HG02798 (cell line): ENCODE measurements around the gene ACAP2.
"Not testable (repeated sequence)": the region's sequence is repeated elsewhere in the genome, so short reads cannot be mapped to it uniquely, and the experiment has no call there.

Experiments
- ATAC-seq: cut with Tn5 transposase; IDR thresholded peaks from one replicate; pipeline ENCODE4 v1.9.1; 2021; ENCODE audit warnings: mild to moderate bottlenecking; ENCODE audit not compliant: unreplicated experiment, poor library complexity

ACAP2 gene

GRCh38 chr3:195445885-195446284 lies 3.1 kb upstream of the ACAP2 start:
- ATAC-seq: no peak

- ATAC-seq: no peak
These were observed 670 bp upstream of the ACAP2 start for GRCh38 chr3:195443391-195443989.

DNA sequence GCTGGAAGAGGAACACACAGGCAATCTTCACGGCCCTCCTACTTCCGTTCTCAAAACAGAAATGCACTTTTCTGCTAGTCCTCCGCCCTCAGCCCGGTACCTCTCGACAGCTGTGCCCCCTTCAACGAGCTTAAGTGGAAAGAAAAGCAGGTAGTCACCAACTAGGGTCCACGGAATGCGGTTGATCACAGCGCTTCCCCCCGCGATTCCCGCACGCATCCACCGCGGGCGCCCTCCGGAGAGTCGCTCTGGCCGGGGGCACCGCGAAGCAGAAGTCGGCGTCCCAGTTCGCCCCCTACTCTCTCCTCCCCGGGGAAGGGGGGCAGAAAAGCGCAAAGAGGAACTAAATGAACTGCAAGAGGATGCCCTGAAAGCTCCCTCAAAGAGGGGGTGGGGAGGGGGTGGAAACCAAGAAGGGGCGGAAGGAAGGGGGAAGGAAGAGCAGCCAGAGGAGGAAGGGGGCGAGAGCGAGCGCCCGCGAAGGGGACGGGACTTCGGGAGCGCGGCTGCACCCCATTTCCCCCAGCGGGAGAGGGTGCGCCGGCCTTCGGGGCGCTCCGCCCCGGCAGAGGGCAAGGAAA lies 738 bp downstream of the ACAP2 start:
- no peak for ATAC-seq

- no peak for ATAC-seq
These were observed 1.3 kb downstream of the ACAP2 start for GRCh38 chr3:195441476-195441991.

GRCh38 chr3:195441051-195441450 lies 1.8 kb downstream of the ACAP2 start:
- ATAC-seq: no peak

DNA sequence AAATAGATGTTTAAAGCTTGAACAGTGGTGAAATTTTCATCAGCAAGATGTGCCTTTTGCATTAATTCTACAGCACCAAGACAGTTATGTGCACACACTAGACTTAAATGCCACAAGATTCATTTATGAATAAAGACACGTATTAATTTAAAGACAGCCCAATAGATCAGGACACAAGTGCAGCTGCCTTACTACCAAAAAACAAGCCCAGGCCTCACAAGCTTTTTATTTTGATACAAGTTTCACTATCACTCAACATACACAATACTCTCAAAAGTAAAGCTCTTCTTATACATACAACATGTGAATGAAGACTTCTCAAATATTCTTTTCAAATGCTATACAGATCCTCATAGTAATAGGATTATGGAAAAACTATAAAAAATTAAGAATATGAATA lies 2.4 kb downstream of the ACAP2 start:
- ATAC-seq: no peak

- ATAC-seq: no peak
These were observed 4.4 kb downstream of the ACAP2 start for GRCh38 chr3:195438371-195438770.

- ATAC-seq: no peak
These were observed 17.0 kb downstream of the ACAP2 start for GRCh38 chr3:195425849-195426248.

GRCh38 chr3:195423818-195424217 lies 19.0 kb downstream of the ACAP2 start:
- no peak for ATAC-seq

- ATAC-seq: no peak
These were observed 21.4 kb downstream of the ACAP2 start for GRCh38 chr3:195421400-195421799.

GRCh38 chr3:195416795-195417194 lies 26.0 kb downstream of the ACAP2 start:
- ATAC-seq: no peak

DNA sequence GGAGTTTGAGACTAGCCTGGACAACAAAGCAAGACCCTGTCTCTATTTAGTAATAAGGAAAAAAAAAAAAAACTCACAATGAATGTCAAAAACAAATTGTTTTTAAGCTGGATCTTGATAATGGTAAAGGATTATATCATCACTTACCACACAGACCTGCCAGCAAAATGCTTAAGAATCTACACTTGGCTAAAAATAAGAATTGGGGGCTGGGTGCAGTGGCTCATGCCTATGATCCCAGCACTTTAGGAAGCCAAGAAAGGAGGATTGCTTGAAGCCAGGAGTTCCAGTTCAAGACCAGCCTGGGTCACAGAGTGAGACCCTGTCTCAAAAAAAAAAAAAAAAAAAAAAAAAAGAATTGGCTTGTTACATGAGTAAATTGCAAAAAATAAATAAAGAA lies 31.0 kb downstream of the ACAP2 start:
- ATAC-seq: no peak

GRCh38 chr3:195410546-195410945 lies 32.3 kb downstream of the ACAP2 start:
- no peak for ATAC-seq

GRCh38 chr3:195407531-195408409 lies 35.0 kb downstream of the ACAP2 start:
- ATAC-seq: no peak

DNA sequence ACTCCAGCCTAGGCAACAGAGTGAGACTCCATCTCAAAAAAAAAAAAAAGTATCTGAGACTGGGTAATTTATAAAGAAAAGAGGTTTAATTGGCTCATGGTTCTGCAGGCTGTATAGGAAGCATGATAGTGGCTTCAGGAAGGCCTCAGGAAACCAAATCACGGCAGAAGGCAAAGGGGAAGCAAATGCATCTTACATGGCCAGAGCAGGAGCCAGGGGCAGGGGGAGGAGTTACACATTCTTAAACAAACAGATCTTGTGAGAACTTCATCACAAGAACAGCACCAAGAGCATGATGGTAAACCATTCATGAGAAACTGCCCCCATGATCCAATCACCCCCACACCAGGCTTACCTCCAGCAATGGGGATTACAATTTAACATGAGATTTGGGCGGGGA lies 37.2 kb downstream of the ACAP2 start:
- no peak for ATAC-seq

GRCh38 chr3:195403841-195404408 lies 38.9 kb downstream of the ACAP2 start:
- no peak for ATAC-seq

DNA sequence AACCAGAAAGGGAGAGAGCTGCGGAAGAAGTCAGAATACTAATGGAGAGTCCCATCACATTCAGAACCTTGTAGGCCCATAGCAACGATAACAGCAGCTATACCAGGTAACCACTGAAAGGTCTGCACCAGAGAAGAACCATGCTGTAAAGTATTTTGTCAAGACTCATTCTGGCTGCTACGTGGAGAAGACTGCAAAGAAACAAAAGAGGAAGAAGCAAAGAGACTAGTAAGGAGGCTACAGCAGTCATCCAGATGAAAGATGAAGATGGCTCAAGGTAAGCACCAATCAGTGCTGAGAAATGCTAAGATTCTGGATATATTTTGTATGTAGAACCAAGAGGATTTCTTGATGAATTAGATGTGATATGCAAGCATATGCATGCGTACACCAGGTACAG lies 39.6 kb downstream of the ACAP2 start:
- no peak for ATAC-seq

DNA sequence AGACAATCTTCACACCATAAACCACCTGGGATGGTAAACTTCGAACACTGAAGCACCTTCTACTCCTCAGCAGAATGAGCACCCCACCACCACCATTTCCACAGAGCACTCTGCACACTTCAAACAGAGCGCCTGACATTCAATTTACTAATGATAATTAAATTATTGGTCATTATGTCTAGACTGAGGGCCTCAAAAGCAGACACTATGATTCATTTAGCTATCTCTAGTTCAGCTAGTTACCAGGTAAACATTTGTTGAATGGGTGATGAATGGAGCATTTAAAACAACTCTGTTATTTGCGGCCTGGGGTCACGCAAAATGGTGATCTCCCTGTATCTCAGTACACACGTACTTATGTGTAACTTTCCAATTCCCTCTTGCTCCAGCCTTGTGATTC lies 40.9 kb downstream of the ACAP2 start:
- ATAC-seq: no peak

GRCh38 chr3:195398460-195398859 lies 44.4 kb downstream of the ACAP2 start:
- ATAC-seq: not testable (repeated sequence)

GRCh38 chr3:195397524-195397923 lies 45.3 kb downstream of the ACAP2 start:
- no peak for ATAC-seq

GRCh38 chr3:195395208-195395816 lies 47.5 kb downstream of the ACAP2 start:
- ATAC-seq: no peak
